ENCODE results near the gene APOBEC4.

The APOBEC4 gene

DNA sequence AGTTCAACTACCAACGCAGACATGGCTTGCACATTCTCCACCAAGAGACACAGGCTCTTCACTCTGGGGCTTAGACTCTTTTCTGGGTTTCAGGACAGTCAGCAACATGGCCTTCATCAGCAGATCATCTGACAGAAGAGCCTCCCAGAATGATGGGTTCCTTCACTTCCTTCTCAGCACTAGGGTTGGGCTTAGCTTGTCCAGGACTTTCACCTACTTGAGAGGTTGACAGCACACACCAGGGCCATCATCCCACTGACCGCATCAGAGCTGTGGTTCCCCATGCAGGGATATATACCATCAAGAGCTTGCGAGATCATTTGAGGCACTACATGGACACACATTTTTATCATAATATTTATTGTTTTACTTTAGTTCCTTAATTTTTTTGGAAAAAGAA, 52.5 kb downstream of the APOBEC4 start:
- DNase-seq (ENCODE audit: extremely low read depth, low read depth): no peak
- TF ChIP-seq, protein P1, sequence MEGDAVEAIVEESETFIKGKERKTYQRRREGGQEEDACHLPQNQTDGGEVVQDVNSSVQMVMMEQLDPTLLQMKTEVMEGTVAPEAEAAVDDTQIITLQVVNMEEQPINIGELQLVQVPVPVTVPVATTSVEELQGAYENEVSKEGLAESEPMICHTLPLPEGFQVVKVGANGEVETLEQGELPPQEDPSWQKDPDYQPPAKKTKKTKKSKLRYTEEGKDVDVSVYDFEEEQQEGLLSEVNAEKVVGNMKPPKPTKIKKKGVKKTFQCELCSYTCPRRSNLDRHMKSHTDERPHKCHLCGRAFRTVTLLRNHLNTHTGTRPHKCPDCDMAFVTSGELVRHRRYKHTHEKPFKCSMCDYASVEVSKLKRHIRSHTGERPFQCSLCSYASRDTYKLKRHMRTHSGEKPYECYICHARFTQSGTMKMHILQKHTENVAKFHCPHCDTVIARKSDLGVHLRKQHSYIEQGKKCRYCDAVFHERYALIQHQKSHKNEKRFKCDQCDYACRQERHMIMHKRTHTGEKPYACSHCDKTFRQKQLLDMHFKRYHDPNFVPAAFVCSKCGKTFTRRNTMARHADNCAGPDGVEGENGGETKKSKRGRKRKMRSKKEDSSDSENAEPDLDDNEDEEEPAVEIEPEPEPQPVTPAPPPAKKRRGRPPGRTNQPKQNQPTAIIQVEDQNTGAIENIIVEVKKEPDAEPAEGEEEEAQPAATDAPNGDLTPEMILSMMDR (IDR thresholded peaks at IDR 0.05; ENCODE audit: low read depth, low read length): no peak

DNA sequence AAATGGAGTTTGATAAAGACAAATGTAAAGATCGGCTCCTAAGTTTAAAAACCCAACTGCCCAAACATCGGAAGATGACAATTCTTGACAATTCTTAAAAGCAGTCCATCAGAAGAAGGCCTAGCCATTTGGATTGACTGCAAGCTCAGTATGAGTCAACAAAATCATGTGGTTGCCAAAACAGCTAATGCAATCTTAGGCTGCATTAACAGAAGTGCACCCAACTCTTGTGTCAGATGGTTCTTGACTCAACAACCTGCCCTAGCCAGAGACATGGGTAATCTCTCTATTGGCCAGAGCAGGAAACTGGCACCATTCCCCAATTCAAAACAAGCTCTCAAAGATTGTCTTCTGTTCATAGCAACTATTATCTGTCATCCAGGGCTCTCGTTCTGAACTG, 53.0 kb downstream of the APOBEC4 start:
- DNase-seq (ENCODE audit: extremely low read depth, low read depth): peak; percentile 52
- TF ChIP-seq, protein P1 (IDR thresholded peaks at IDR 0.05; ENCODE audit: low read depth, low read length): no peak

DNA sequence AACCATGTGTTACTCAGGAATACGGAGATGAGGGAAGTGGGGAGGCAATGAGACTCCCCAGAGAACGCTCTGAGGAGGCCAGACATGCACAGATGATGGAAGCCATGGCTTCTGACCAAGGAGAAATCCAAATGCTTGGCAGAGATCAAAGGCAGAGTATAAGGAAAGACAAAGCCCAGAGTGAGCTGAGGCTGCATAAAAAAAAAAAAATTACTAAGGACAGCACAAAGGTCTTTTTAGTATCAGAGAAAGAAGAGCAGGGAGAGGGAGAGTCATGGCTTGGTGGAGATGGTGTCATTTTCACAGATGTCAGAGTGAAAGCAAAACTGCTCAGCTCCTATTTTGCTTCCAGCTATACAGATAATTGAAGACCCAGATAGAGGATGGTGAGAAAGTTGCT, 54.7 kb downstream of the APOBEC4 start:
- TF ChIP-seq, protein P1 (IDR thresholded peaks at IDR 0.05; ENCODE audit: low read depth, low read length): no peak
- no peak for DNase-seq (ENCODE audit: extremely low read depth, low read depth)

DNA sequence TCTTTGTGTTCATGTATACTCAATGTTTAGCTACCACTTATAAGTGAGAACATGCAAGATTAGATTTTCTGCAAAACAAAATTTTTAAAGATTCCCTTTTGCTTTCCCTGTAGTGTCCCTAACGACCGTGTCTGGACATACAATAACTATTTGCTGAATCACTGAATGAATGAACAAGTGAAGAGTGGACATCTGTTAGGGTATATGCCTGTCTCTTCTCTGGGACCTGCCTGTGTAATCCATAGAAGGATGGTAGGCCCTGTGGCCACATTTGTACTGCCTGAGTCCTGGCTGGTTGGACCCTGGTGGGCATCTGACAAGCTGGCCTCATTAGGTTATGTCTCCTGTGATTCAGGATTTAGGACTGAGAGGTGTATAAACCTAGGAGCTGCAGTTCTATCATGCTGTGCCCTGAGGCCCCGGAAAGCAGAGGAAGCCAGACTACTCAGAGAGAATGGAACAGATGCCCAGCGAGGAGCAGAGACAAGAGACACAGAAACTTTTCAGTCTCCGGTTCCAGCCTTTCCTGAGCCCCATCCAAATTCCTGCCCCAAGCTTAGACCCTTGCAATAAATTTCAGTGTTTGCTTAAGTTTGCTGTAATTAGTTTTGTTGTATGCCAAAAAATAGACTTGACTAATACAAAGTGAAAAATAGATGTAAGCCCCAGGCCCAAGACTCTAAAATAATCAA, 55.3 kb downstream of the APOBEC4 start:
- no peak for DNase-seq (ENCODE audit: extremely low read depth, low read depth)
- TF ChIP-seq, protein P1 (IDR thresholded peaks at IDR 0.05; ENCODE audit: low read depth, low read length): no peak

DNA sequence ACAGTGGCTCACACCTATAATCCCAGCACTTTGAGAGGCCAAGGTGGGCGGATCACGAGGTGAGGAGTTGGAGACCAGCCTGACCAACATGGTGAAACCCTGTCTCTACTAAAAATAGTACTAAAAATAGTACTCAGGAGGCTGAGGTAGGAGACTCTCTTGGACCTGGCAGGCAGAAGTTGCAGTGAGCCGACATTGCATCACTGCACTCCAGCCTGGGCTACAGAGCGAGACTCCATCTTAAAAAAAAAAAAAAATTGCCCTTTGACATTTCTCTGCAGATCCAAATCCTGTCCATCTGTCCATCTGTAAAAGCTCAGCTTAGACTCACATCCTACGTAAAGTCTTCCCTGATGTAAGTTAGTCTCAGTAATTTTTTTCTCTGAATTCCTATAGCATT, 56.6 kb downstream of the APOBEC4 start:
- TF ChIP-seq, protein P1 (IDR thresholded peaks at IDR 0.05; ENCODE audit: low read depth, low read length): no peak
- DNase-seq (ENCODE audit: extremely low read depth, low read depth): no peak

Data from AG09319 (cell line).